HFFc6 (cell line): ENCODE results near the gene MYLK. TPM values are rescaled to one million over a fixed set of nuclear protein-coding genes. Genes with fewer than 3 reads are reported as not detected.

Experiments
- DNase-seq: peaks from one replicate; pipeline ENCODE4 v3.0.0-alpha.2; 2018
- H3K27ac Mint-ChIP-seq: 2 replicates; pipeline ENCODE4 v1.8.0; 2020; ENCODE audit warnings: mild to moderate bottlenecking, mixed read lengths
- H3K27me3 Mint-ChIP-seq: 2 replicates; pipeline ENCODE4 v1.8.0; 2021; ENCODE audit warnings: mild to moderate bottlenecking, moderate library complexity, mixed read lengths; ENCODE audit not compliant: insufficient read depth
- H3K36me3 Mint-ChIP-seq: 2 replicates; pipeline ENCODE4 v1.8.0; 2021; ENCODE audit warnings: low read depth, mixed read lengths
- H3K4me1 Mint-ChIP-seq: 2 replicates; pipeline ENCODE4 v1.8.0; 2020; ENCODE audit warnings: low read depth, mixed read lengths
- H3K4me3 Mint-ChIP-seq: 2 replicates; pipeline ENCODE4 v1.8.0; 2020; ENCODE audit warnings: mild to moderate bottlenecking, moderate library complexity, mixed read lengths
- H3K9me3 Mint-ChIP-seq: 2 replicates; pipeline ENCODE4 v1.8.0; 2020; ENCODE audit warnings: mild to moderate bottlenecking, mixed read lengths
- total RNA-seq, 6 experiments: library from RNA; stranded (reverse); fragmentation: NEBNext Ultra II Directional; extraction: Animal tissue kit (Norgen Biotek cat#: 25700); gene quantifications; 2 replicates in 1 of 6; 3 replicates in 5 of 6; pipeline ENCODE4 v1.2.3, GENCODE V29; 2021
- TF ChIP-seq, protein P1 (sequence below): fragments of 200-600 bp; sonication (generic); IDR thresholded peaks from 2 replicates; pipeline ENCODE4 v1.5.0; 2021; ENCODE audit warnings: antibody characterized with exemption, mild to moderate bottlenecking

MYLK gene
- total RNA-seq, 6 experiments from 2014 or later, result 296 to 431 (median 335) TPM

DNA sequence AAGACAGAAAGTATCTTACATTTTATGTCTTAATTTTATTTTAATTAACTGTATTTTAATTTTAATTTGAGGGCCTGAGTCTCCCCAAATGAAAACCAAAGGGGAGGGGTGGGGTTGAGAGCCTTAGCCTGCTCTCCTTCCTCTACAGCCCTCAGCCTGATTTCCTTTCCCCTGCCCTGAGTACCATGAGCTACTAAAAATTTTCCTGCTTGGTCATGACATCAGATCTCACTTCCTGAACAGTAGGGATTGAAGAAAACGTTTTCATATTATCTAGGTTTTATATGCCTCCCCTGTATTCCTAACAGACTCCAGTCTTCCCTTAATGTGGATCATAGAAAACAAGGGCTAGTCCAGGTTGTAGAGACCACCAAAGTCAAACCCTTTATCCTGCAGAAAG lies 133.9 kb downstream of the MYLK start:
- DNase-seq, result no peak
- Mint-ChIP-seq H3K9me3 (peaks cover 9% of the 10 kb centered on the region), H3K27me3 (peaks cover 16% of the 10 kb centered on the region), H3K36me3 (peaks cover 73% of the 10 kb centered on the region), H3K4me1 (peaks cover 84% of the 10 kb centered on the region), H3K27ac (peak overlapping the region; percentile 94), H3K4me3 (peak overlapping the region; percentile 68)
- TF ChIP-seq, protein P1, sequence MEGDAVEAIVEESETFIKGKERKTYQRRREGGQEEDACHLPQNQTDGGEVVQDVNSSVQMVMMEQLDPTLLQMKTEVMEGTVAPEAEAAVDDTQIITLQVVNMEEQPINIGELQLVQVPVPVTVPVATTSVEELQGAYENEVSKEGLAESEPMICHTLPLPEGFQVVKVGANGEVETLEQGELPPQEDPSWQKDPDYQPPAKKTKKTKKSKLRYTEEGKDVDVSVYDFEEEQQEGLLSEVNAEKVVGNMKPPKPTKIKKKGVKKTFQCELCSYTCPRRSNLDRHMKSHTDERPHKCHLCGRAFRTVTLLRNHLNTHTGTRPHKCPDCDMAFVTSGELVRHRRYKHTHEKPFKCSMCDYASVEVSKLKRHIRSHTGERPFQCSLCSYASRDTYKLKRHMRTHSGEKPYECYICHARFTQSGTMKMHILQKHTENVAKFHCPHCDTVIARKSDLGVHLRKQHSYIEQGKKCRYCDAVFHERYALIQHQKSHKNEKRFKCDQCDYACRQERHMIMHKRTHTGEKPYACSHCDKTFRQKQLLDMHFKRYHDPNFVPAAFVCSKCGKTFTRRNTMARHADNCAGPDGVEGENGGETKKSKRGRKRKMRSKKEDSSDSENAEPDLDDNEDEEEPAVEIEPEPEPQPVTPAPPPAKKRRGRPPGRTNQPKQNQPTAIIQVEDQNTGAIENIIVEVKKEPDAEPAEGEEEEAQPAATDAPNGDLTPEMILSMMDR, result no peak

DNA sequence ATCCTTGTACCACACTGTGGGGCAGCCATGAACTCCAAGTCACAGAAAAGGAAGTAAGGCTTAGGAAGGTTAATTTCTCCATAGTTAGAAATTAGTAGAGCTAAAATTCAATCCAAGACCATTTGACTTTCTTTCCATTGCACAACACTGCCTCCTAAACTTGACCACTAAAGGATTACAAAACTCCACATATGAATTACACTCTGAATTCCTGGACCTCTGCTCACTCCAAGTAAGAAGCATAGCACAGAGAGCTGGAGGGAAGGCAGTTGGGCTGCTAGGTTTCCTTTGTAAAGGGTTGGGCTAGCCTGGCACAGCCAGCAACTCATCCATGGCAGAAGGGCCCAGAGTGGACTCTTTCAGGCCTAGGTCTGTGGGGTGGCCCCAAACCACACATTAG lies 134.4 kb downstream of the MYLK start:
- Mint-ChIP-seq H3K4me1 (peaks cover 83% of the 10 kb centered on the region), H3K27ac (peak overlapping the region; percentile 94), H3K9me3 (peaks cover 9% of the 10 kb centered on the region), H3K27me3 (peaks cover 12% of the 10 kb centered on the region), H3K4me3 (peak overlapping the region; percentile 61), H3K36me3 (peaks cover 71% of the 10 kb centered on the region)
- TF ChIP-seq, protein P1, result no peak
- DNase-seq, result peak; percentile 93

DNA sequence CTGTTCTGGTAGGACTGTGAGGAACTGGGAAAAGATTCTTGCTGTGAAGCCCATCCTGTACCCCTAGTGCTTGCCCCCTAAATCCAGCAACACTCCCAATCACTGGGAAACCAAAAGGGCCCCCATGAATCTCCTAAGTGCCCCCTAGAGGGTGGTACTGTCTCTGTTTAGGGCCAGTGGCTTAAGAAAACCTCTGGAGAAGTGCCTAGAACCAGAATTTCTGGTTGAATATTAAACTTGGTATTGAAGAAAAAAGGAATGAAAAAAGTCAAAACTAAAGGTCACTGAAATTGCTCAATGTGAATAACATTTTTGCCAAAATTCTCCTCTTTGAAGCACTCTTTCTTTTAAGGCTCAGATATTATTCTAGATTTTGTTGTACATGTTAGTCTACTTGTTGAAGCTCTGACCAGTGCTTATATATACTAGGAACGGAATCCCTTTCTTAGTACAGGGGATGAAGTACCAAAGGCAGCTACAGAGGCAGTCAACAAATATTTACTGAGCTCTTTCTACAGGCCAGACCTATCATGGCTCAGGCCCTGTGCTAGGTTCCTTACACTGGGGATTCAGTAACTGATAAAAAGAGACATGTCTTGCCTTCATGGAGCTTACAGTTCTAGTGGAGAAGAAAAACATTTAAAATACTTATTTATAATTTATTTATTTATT lies 138.8 kb downstream of the MYLK start:
- H3K27ac Mint-ChIP-seq, result peak overlapping the region; percentile 35
- peaks cover 78% of the 10 kb centered on the region for H3K4me1 Mint-ChIP-seq
- peaks cover 9% of the 10 kb centered on the region for H3K9me3 Mint-ChIP-seq
- TF ChIP-seq, protein P1, result peak; percentile 59
- peaks cover 70% of the 10 kb centered on the region for H3K36me3 Mint-ChIP-seq
- peaks cover 7% of the 10 kb centered on the region for H3K27me3 Mint-ChIP-seq
- no peak overlapping the region for H3K4me3 Mint-ChIP-seq
- DNase-seq, result no peak

DNA sequence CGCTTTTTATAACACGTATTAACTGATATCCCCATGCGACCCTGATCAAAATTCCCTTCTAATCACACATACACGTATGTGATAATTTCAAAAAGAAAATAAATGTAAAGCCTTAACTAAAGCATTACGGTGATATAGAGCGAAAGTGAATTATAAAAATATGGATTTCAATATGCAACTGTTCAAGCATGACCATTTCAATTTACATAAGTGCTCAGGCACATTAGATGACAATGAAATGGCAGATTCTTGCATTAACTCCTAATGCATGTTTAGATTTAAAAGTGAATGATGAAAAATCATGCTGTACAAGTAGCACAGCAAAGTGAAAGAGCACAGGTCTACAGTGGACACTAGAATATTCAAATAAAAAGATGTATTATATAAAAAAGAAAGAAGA lies 140.1 kb downstream of the MYLK start:
- H3K9me3 Mint-ChIP-seq, result peaks cover 4% of the 10 kb centered on the region; the same call in 1 of the 2 replicates
- TF ChIP-seq, protein P1, result no peak
- DNase-seq, result no peak
- H3K27ac Mint-ChIP-seq, result peak overlapping the region; percentile 94; the same call in 1 of the 2 replicates
- H3K27me3 Mint-ChIP-seq, result peaks cover 7% of the 10 kb centered on the region
- H3K36me3 Mint-ChIP-seq, result peaks cover 69% of the 10 kb centered on the region
- H3K4me3 Mint-ChIP-seq, result peak overlapping the region; percentile 20; the same call in 1 of the 2 replicates
- H3K4me1 Mint-ChIP-seq, result peaks cover 78% of the 10 kb centered on the region

DNA sequence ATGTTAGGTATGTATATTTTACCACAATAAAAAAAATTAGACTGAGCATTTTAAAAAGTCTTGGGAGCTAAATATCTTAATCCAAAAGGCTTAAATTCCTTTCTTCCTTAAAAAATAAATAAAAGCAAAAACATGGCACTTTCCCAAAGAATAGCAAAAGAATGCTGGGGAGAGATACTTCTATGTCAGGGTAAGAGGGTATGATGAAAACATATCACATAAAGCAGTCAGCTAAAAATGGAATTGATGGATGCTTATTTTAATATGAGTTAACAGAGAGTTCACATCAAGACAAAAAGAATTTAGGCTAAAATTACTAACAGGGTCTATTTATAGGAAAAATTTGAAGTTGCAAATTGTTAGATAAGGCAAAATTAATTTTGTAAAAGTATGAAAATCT lies 141.0 kb downstream of the MYLK start:
- peaks cover 4% of the 10 kb centered on the region; the same call in 1 of the 2 replicates for H3K9me3 Mint-ChIP-seq
- peaks cover 9% of the 10 kb centered on the region for H3K27me3 Mint-ChIP-seq
- H3K4me3 Mint-ChIP-seq, result peak overlapping the region; percentile 5
- H3K4me1 Mint-ChIP-seq, result peaks cover 86% of the 10 kb centered on the region
- H3K27ac Mint-ChIP-seq, result peak overlapping the region; percentile 94
- peak; percentile 40 for DNase-seq
- TF ChIP-seq, protein P1, result no peak
- H3K36me3 Mint-ChIP-seq, result peaks cover 71% of the 10 kb centered on the region
